ENCODE data around the gene CCNYL1. TPM values are rescaled to one million over a fixed set of nuclear protein-coding genes. Genes with fewer than 3 reads are reported as not detected.
"Not testable (repeated sequence)": the region's sequence is repeated elsewhere in the genome, so short reads cannot be mapped to it uniquely, and the experiment has no call there.

Gene CCNYL1
- polyA plus RNA-seq, 1 donor from 2014 or later, result 14.7 TPM

- H3K4me3 ChIP-seq (ENCODE audit: low read length); H3K9me2 ChIP-seq (ENCODE audit: insufficient read depth, low read length); H3K27ac ChIP-seq (ENCODE audit: low read length); H3K27me3 ChIP-seq (ENCODE audit: insufficient read depth, low read depth, low read length); H3K4me2 ChIP-seq (ENCODE audit: low read length); H4K20me1 ChIP-seq (ENCODE audit: insufficient read depth); H3K36me3 ChIP-seq (ENCODE audit: insufficient read depth, low read length); H3K9me3 ChIP-seq (ENCODE audit: low read length); H3K79me2 ChIP-seq (replicated peaks; ENCODE audit: insufficient read depth, low read length); H3F3A ChIP-seq (ENCODE audit: insufficient read depth, low read length, poor library complexity, severe bottlenecking); H3K9ac ChIP-seq (ENCODE audit: low read length); H2AFZ ChIP-seq (ENCODE audit: low read depth, low read length): not testable (repeated sequence)
These were observed 42.2 kb downstream of the CCNYL1 start for GRCh38 chr2:207753688-207754087.

GRCh38 chr2:207754498-207755383 is 43.3 kb downstream of the CCNYL1 start:
- no peaks in the 10 kb centered on the region for H4K20me1 ChIP-seq (ENCODE audit: insufficient read depth)
- no peak overlapping the region for H3K4me2 ChIP-seq (ENCODE audit: low read length)
- H3K27me3 ChIP-seq (ENCODE audit: insufficient read depth, low read depth, low read length), result no peaks in the 10 kb centered on the region
- peaks cover 3% of the 10 kb centered on the region for H3F3A ChIP-seq (ENCODE audit: insufficient read depth, low read length, poor library complexity, severe bottlenecking)
- H3K9me3 ChIP-seq (ENCODE audit: low read length), result no peaks in the 10 kb centered on the region
- H3K9ac ChIP-seq (ENCODE audit: low read length), result no peak overlapping the region
- TF ChIP-seq TAF1 (IDR thresholded peaks at IDR 0.05; ENCODE audit: low read depth) (no peak), SMC3 (conservative IDR thresholded peaks at IDR 0.05; ENCODE audit: poor library complexity) (no peak), POLR2AphosphoS5 (IDR thresholded peaks at IDR 0.05) (no peak), EP300 (conservative IDR thresholded peaks at IDR 0.05; ENCODE audit: poor library complexity, severe bottlenecking) (no peak), MXI1 (conservative IDR thresholded peaks at IDR 0.05; ENCODE audit: poor library complexity, severe bottlenecking) (no peak), CTCF (IDR thresholded peaks at IDR 0.05; ENCODE audit: poor library complexity, severe bottlenecking) (no peak), EZH2 (IDR thresholded peaks at IDR 0.05; ENCODE audit: borderline replicate concordance, insufficient read depth, low read length, poor library complexity, severe bottlenecking) (no peak), RAD21 (conservative IDR thresholded peaks at IDR 0.05) (no peak), REST (IDR thresholded peaks at IDR 0.05; ENCODE audit: borderline replicate concordance) (no peak)
- no peak overlapping the region for H3K27ac ChIP-seq (ENCODE audit: low read length)
- no peak overlapping the region for H2AFZ ChIP-seq (ENCODE audit: low read depth, low read length)
- no peaks in the 10 kb centered on the region for H3K36me3 ChIP-seq (ENCODE audit: insufficient read depth, low read length)
- no peaks in the 10 kb centered on the region for H3K9me2 ChIP-seq (ENCODE audit: insufficient read depth, low read length)
- no peak overlapping the region for H3K4me3 ChIP-seq (ENCODE audit: low read length)
- no peaks in the 10 kb centered on the region for H3K79me2 ChIP-seq (replicated peaks; ENCODE audit: insufficient read depth, low read length)

All from neural cell (in vitro differentiated cells).